Neural progenitor cell (in vitro differentiated cells): ENCODE results near the gene CD59.

Experiments used
- CTCF ChIP-seq: fragments of 200-600 bp; sonication (generic); IDR thresholded peaks from 2 replicates; pipeline ENCODE4 v1.5.1; 2017; ENCODE audit warnings: antibody characterized with exemption, mild to moderate bottlenecking
- EZH2 ChIP-seq: fragments of 200-600 bp; sonication (generic); IDR thresholded peaks from 2 replicates; pipeline ENCODE4 v1.6.1; 2017; ENCODE audit warnings: antibody characterized with exemption, mild to moderate bottlenecking, moderate library complexity

DNA sequence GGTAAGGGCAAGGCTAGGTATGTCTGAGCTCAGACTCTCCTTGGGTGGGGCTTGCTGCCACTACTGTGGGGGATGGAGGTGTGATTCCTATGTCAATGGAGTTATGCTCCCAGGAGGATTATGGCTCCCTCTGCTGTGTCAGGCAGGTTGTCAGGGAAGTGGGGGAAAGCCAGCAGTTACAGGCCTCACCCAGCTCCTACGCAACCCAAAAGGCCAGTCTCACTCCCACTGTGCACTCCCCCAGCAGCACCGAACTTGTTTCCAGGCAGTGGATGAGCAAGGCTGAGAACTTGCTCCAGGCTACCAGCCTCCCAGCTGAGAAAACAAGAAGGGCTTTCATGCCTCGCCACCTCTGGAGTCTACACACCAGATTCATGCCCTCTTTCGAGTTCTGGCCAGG lies 53.8 kb downstream of the CD59 start:
- peak; percentile 9 for TF ChIP-seq CTCF
- no peak for TF ChIP-seq EZH2
